Upper lobe of left lung (tissue), 4 donors: ENCODE results near the gene USF2.

ENCODE experiments used
- CTCF ChIP-seq, 6 experiments: fragments of 450-650 bp in 4 of 6; fragments of 200-600 bp in 2 of 6; sonication (generic) in 2 of 6; IDR thresholded peaks; one replicate each; pipeline ENCODE4 v1.5.1; 2016 to 2019; ENCODE audit warnings: antibody characterized with exemption in 6 of 6
- POLR2AphosphoS5 ChIP-seq, 2 donors: sonication (generic); formaldehyde crosslinking; IDR thresholded peaks; one replicate each; pipeline ENCODE4 v1.5.1; 2017; ENCODE audit warnings: antibody characterized with exemption in 2 of 2

- TF ChIP-seq POLR2AphosphoS5 (IDR thresholded peaks at IDR 0.05) (no peak), CTCF (IDR thresholded peaks at IDR 0.05) (no peak)
These were observed 19.6 kb downstream of the USF2 start for GRCh38 chr19:35288331-35288730.
